Lung (tissue), 12 donors: Measurements from ENCODE around the gene PAM. TPM values are rescaled to one million over a fixed set of nuclear protein-coding genes. Genes with fewer than 3 reads are reported as not detected.

Experiments
- ATAC-seq: fragments of 200-7000 bp; cut with Tn5 transposase; one replicate; pipeline ENCODE4 v1.9.1; 2020; ENCODE audit warnings: moderate number of reproducible peaks; ENCODE audit not compliant: insufficient read depth, low FRiP score
- DNase-seq, 3 donors: peaks; one replicate each; pipeline ENCODE4 v3.0.0-alpha.2; 2013 to 2017
- H3K27ac ChIP-seq, 2 donors: one replicate each; pipeline ENCODE4 v1.5.1; 2013; ENCODE audit warnings: mild to moderate bottlenecking in 2 of 2, moderate library complexity in 2 of 2, control low read depth in 1 of 2, inconsistent platforms in 1 of 2, low read depth in 1 of 2, low read length in 1 of 2
- H3K27me3 ChIP-seq, 3 donors: one replicate each; pipeline ENCODE4 v1.5.1; 2013; ENCODE audit warnings: low read length in 2 of 3; ENCODE audit not compliant: control insufficient read depth in 3 of 3, insufficient read depth in 3 of 3
- H3K36me3 ChIP-seq, 4 donors: one replicate each; pipeline ENCODE4 v1.5.1; 2013; ENCODE audit warnings: low read length in 4 of 4, mild to moderate bottlenecking in 1 of 4, moderate library complexity in 1 of 4; ENCODE audit not compliant: control insufficient read depth in 4 of 4, insufficient read depth in 4 of 4
- H3K4me1 ChIP-seq, 5 donors: one replicate each; pipeline ENCODE4 v1.5.1; 2013; ENCODE audit warnings: low read length in 5 of 5, mild to moderate bottlenecking in 2 of 5, moderate library complexity in 1 of 5; ENCODE audit not compliant: control insufficient read depth in 5 of 5, insufficient read depth in 5 of 5
- H3K4me3 ChIP-seq: one replicate; pipeline ENCODE4 v1.5.1; 2013; ENCODE audit warnings: mild to moderate bottlenecking, control low read depth, moderate library complexity
- H3K9ac ChIP-seq, 2 donors: one replicate each; pipeline ENCODE4 v1.5.1; 2013; ENCODE audit warnings: low read length in 2 of 2, control low read depth in 1 of 2; ENCODE audit not compliant: insufficient read depth in 1 of 2
- H3K9me3 ChIP-seq, 4 donors: one replicate each; pipeline ENCODE4 v1.5.1; 2013; ENCODE audit warnings: low read length in 3 of 4, mild to moderate bottlenecking in 1 of 4, moderate library complexity in 1 of 4; ENCODE audit not compliant: control insufficient read depth in 4 of 4, insufficient read depth in 3 of 4
- CTCF ChIP-seq: IDR thresholded peaks from 2 replicates; pipeline ENCODE4 v1.5.1; 2012; ENCODE audit warnings: mild to moderate bottlenecking; ENCODE audit errors: control extremely low read depth, extremely low read depth
- WGBS, 2 donors: extraction: QIAGEN DNeasy Blood & Tissue Kit; methylation state at CpG; one replicate each; pipeline ENCODE4 v1.1.7; 2013; 5-methylcytosine and 5-hydroxymethylcytosine counted together
- polyA plus RNA-seq, 2 donors: library from polyadenylated mRNA; stranded (reverse); fragments of 200-250 nt; gene quantifications; one replicate each; pipeline ENCODE4 v1.2.1, GENCODE V29; 2013
- total RNA-seq, 2 donors: library from RNA; depleted of rRNA in 1 of 2; stranded (reverse); fragments of >200 nt in 1 of 2; gene quantifications; one replicate each; pipeline ENCODE4 v1.2.1, GENCODE V29; 2014 to 2021
- donor health status: control.
- donor health status: control.
- donor health status: Bipolar disorder and iron deficiency.
- donor health status: healthy.
- donor health status: DM: yes; HTN: yes; CAD: no.

Gene PAM
- total and polyA plus RNA-seq, 4 donors: 117 to 248 (median 151) TPM

GRCh38 chr5:102782217-102782872 lies 27.2 kb downstream of the PAM start:
- H3K9me3 ChIP-seq: peaks cover 0 to 3% (median 0%) of the 10 kb centered on the region in 4 donors
- WGBS, 2 donors: 21 to 25% methylated on average over 3 of the region's 3 CpGs
- H3K27ac ChIP-seq: peak overlapping the region in 1 of 2 donors; percentile 40
- ATAC-seq (no peak), DNase-seq (no peak)
- H3K4me1 ChIP-seq: peaks cover 0 to 22% (median 0%) of the 10 kb centered on the region in 5 donors
- H3K27me3 ChIP-seq: no peaks in the 10 kb centered on the region
- no peak overlapping the region for H3K9ac ChIP-seq
- no peak for TF ChIP-seq CTCF
- no peak overlapping the region for H3K4me3 ChIP-seq
- no peaks in the 10 kb centered on the region for H3K36me3 ChIP-seq

- Histone ChIP-seq H3K9me3 (peaks cover 0 to 3% (median 0%) of the 10 kb centered on the region in 4 donors), H3K36me3 (no peaks in the 10 kb centered on the region), H3K27ac (no peak overlapping the region), H3K4me3 (no peak overlapping the region), H3K4me1 (peaks cover 0 to 12% (median 0%) of the 10 kb centered on the region in 5 donors), H3K9ac (no peak overlapping the region), H3K27me3 (no peaks in the 10 kb centered on the region)
- ATAC-seq (no peak), DNase-seq (no peak)
- WGBS, 2 donors: 97 to 99% methylated on average over 2 of the region's 2 CpGs
- TF ChIP-seq CTCF: no peak
Observed at GRCh38 chr5:102787134-102787533, 32.0 kb downstream of the PAM start.

GRCh38 chr5:102788788-102789187 lies 33.7 kb downstream of the PAM start:
- Histone ChIP-seq H3K9ac (no peak overlapping the region), H3K9me3 (peaks cover 0 to 3% (median 0%) of the 10 kb centered on the region in 4 donors), H3K27me3 (no peaks in the 10 kb centered on the region), H3K4me1 (peaks cover 0 to 10% (median 0%) of the 10 kb centered on the region in 5 donors), H3K4me3 (no peak overlapping the region), H3K27ac (no peak overlapping the region), H3K36me3 (no peaks in the 10 kb centered on the region)
- no peak for TF ChIP-seq CTCF
- 93 to 99% methylated on average over 2 of the region's 2 CpGs for WGBS, 2 donors
- DNase-seq (no peak), ATAC-seq (no peak)

- ATAC-seq (no peak), DNase-seq (no peak)
- H3K9ac ChIP-seq: no peak overlapping the region
- 90 to 94% methylated on average over 4 of the region's 4 CpGs for WGBS, 2 donors
- H3K27ac ChIP-seq: no peak overlapping the region
- H3K27me3 ChIP-seq: no peaks in the 10 kb centered on the region
- no peaks in the 10 kb centered on the region for H3K9me3 ChIP-seq
- no peak for TF ChIP-seq CTCF
- peaks cover 0 to 7% (median 0%) of the 10 kb centered on the region in 5 donors for H3K4me1 ChIP-seq
- no peak overlapping the region for H3K4me3 ChIP-seq
- no peaks in the 10 kb centered on the region for H3K36me3 ChIP-seq
Observed at GRCh38 chr5:102789469-102789868, 34.4 kb downstream of the PAM start.
